ENCODE data around the gene B3GALT4.

GRCh38 chr6:33297956-33298772 lies 21.2 kb downstream of the B3GALT4 start:
- TF ChIP-seq CTCF (conservative IDR thresholded peaks at IDR 0.05 in 1 of 2, IDR thresholded peaks at IDR 0.05 in 1 of 2; ENCODE audit: extremely low read depth in 1 of 2, insufficient read depth in 1 of 2, low read depth in 1 of 2, low read length in 2 of 2) (no peak), EZH2 (IDR thresholded peaks at IDR 0.05; ENCODE audit: borderline replicate concordance, low read length) (no peak)

All from mammary epithelial cell (primary cell).